Esophagus squamous epithelium (tissue), 5 donors: ENCODE measurements around the gene ID2. TPM values are rescaled to one million over a fixed set of nuclear protein-coding genes. Genes with fewer than 3 reads are reported as not detected.

Source experiments
- DNase-seq: peaks from one replicate; lab custom pipeline; 2025; lab: John Stamatoyannopoulos, UW
- H3K27ac ChIP-seq, 4 donors: fragments of 200-600 bp; sonication (generic); one replicate each; pipeline ENCODE4 v1.5.1; 2016 to 2019; ENCODE audit warnings: mild to moderate bottlenecking in 1 of 4
- H3K27me3 ChIP-seq, 4 donors: fragments of 200-600 bp; sonication (generic); 1 replicate in 3 of 4; 2 replicates in 1 of 4; pipeline versions ENCODE4 v1.5.1 to v1.6.0; 2017 to 2021; ENCODE audit warnings: antibody characterized with exemption in 1 of 4
- H3K36me3 ChIP-seq, 3 donors: fragments of 200-600 bp; sonication (generic); one replicate each; pipeline ENCODE4 v1.5.1; 2016 to 2019
- H3K4me1 ChIP-seq, 3 donors: fragments of 200-600 bp; sonication (generic); one replicate each; pipeline ENCODE4 v1.5.1; 2017 to 2019
- H3K4me3 ChIP-seq, 4 donors: fragments of 200-600 bp; sonication (generic); 1 replicate in 3 of 4; 2 replicates in 1 of 4; pipeline ENCODE4 v1.5.1; 2016 to 2019; ENCODE audit warnings: mild to moderate bottlenecking in 2 of 4, moderate library complexity in 1 of 4
- H3K9me3 ChIP-seq, 3 donors: fragments of 200-600 bp; sonication (generic); one replicate each; pipeline ENCODE4 v1.5.1; 2016 to 2019
- CTCF ChIP-seq, 6 experiments: fragments of 450-650 bp in 4 of 6; fragments of 200-600 bp in 2 of 6; sonication (generic) in 2 of 6; IDR thresholded peaks; one replicate each; pipeline ENCODE4 v1.5.1; 2016 to 2019; ENCODE audit warnings: antibody characterized with exemption in 6 of 6, mild to moderate bottlenecking in 4 of 6, moderate library complexity in 4 of 6
- POLR2A ChIP-seq, 4 donors: fragments of 450-650 bp; IDR thresholded peaks; one replicate each; pipeline ENCODE4 v1.6.1; 2017; ENCODE audit warnings: antibody characterized with exemption in 4 of 4, mild to moderate bottlenecking in 4 of 4, moderate library complexity in 3 of 4
- WGBS, 2 donors: methylation state at CpG; one replicate each; pipeline ENCODE4 v1.1.5; 2018; 5-methylcytosine and 5-hydroxymethylcytosine counted together
- intact Hi-C: fragments of 100-400 bp; cut with DNase I; formaldehyde crosslinking; loops from one replicate; pipeline ENCODE4 v1.15.0; 2022
- total RNA-seq, 4 donors: library from RNA; depleted of rRNA; stranded (reverse); fragments of >200 nt; gene quantifications; one replicate each; pipeline ENCODE4 v1.1.0, GENCODE V29; 2016
- donor health status: DM: yes; HTN: yes; CAD: no.

Gene ID2
- total RNA-seq, 4 donors from 2014 or later = 16.1 to 82.0 (median 34.2) TPM

- Histone ChIP-seq H3K9me3 (no peaks in the 10 kb centered on the region), H3K4me3 (no peak overlapping the region), H3K27ac (no peak overlapping the region), H3K27me3 (no peaks in the 10 kb centered on the region), H3K4me1 (no peaks in the 10 kb centered on the region), H3K36me3 (no peaks in the 10 kb centered on the region)
- intact Hi-C loops = no loop called here
- no peak for TF ChIP-seq POLR2A (IDR thresholded peaks at IDR 0.05)
- no peak for TF ChIP-seq CTCF (IDR thresholded peaks at IDR 0.05)
- no peak for DNase-seq
- WGBS, 2 donors = 90% methylated on average over 6 of the region's 6 CpGs
Measured at GRCh38 chr2:8654041-8654440, 27.8 kb upstream of the ID2 start.

GRCh38 chr2:8654483-8654882, 27.4 kb upstream of the ID2 start:
- Histone ChIP-seq H3K27ac (no peak overlapping the region), H3K36me3 (no peaks in the 10 kb centered on the region), H3K4me1 (no peaks in the 10 kb centered on the region), H3K4me3 (no peak overlapping the region), H3K9me3 (no peaks in the 10 kb centered on the region), H3K27me3 (no peaks in the 10 kb centered on the region)
- TF ChIP-seq CTCF (IDR thresholded peaks at IDR 0.05) (no peak), POLR2A (IDR thresholded peaks at IDR 0.05) (no peak)
- DNase-seq = no peak
- intact Hi-C loops = no loop called here

- no peaks in the 10 kb centered on the region for H3K27me3 ChIP-seq
- H3K36me3 ChIP-seq = no peaks in the 10 kb centered on the region
- intact Hi-C loops = no loop called here
- no peak for TF ChIP-seq POLR2A (IDR thresholded peaks at IDR 0.05)
- TF ChIP-seq CTCF (IDR thresholded peaks at IDR 0.05) = no peak
- no peak overlapping the region for H3K4me3 ChIP-seq
- DNase-seq = no peak
- H3K4me1 ChIP-seq = no peaks in the 10 kb centered on the region
- H3K27ac ChIP-seq = no peak overlapping the region
- H3K9me3 ChIP-seq = no peaks in the 10 kb centered on the region
- WGBS, 2 donors = 56 to 73% methylated on average over 5 of the region's 5 CpGs
Measured at GRCh38 chr2:8656160-8656641, 25.7 kb upstream of the ID2 start.

GRCh38 chr2:8656811-8657210, 25.0 kb upstream of the ID2 start:
- no peaks in the 10 kb centered on the region for H3K9me3 ChIP-seq
- no peak overlapping the region for H3K27ac ChIP-seq
- no peaks in the 10 kb centered on the region for H3K4me1 ChIP-seq
- 68 to 78% methylated on average over 4 of the region's 4 CpGs for WGBS, 2 donors
- no peaks in the 10 kb centered on the region for H3K36me3 ChIP-seq
- H3K27me3 ChIP-seq = no peaks in the 10 kb centered on the region
- TF ChIP-seq POLR2A (IDR thresholded peaks at IDR 0.05) (no peak), CTCF (IDR thresholded peaks at IDR 0.05) (no peak)
- intact Hi-C loops = no loop called here
- DNase-seq = no peak
- H3K4me3 ChIP-seq = no peak overlapping the region

GRCh38 chr2:8657423-8658062, 24.3 kb upstream of the ID2 start:
- Histone ChIP-seq H3K4me3 (no peak overlapping the region), H3K9me3 (no peaks in the 10 kb centered on the region), H3K27ac (no peak overlapping the region), H3K36me3 (no peaks in the 10 kb centered on the region), H3K27me3 (no peaks in the 10 kb centered on the region), H3K4me1 (peaks cover 0 to 7% (median 5%) of the 10 kb centered on the region in 3 donors)
- no peak for DNase-seq
- TF ChIP-seq POLR2A (IDR thresholded peaks at IDR 0.05) (no peak), CTCF (IDR thresholded peaks at IDR 0.05) (no peak)
- intact Hi-C loops = no loop called here
- WGBS, 2 donors = 75 to 76% methylated on average over 10 to 14 of the region's 17 CpGs
